ENCODE data around the gene PRKCH.

DNA sequence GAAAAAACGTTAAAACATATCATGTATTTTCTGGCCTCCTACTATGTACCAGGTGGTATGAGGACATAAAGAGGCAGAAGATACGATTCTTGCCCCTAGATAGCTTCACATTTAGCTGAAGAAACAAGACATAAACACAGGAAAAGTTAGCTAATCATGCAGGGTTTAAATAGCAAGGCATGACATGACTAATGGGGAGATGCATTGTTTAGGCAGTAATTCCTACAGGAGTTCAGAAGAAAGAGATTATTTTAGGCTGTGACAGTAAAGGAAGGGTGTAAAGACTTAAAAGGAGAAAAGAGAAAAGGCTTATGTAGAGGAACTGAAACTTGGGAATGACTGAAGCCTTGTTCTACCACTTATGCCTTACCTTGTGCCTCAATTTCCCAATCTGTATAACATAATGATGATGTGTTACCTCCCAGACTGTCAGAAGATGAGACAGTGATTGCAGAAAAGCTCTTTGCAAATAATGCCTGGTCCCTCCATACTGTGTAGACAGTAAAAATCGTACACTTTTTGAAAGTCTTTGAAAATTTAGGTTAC is 44.4 kb downstream of the PRKCH start:
- TF ChIP-seq, protein P1, sequence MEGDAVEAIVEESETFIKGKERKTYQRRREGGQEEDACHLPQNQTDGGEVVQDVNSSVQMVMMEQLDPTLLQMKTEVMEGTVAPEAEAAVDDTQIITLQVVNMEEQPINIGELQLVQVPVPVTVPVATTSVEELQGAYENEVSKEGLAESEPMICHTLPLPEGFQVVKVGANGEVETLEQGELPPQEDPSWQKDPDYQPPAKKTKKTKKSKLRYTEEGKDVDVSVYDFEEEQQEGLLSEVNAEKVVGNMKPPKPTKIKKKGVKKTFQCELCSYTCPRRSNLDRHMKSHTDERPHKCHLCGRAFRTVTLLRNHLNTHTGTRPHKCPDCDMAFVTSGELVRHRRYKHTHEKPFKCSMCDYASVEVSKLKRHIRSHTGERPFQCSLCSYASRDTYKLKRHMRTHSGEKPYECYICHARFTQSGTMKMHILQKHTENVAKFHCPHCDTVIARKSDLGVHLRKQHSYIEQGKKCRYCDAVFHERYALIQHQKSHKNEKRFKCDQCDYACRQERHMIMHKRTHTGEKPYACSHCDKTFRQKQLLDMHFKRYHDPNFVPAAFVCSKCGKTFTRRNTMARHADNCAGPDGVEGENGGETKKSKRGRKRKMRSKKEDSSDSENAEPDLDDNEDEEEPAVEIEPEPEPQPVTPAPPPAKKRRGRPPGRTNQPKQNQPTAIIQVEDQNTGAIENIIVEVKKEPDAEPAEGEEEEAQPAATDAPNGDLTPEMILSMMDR (IDR thresholded peaks at IDR 0.05; ENCODE audit: poor library complexity, severe bottlenecking) = no peak
- TF ChIP-seq, protein P2, sequence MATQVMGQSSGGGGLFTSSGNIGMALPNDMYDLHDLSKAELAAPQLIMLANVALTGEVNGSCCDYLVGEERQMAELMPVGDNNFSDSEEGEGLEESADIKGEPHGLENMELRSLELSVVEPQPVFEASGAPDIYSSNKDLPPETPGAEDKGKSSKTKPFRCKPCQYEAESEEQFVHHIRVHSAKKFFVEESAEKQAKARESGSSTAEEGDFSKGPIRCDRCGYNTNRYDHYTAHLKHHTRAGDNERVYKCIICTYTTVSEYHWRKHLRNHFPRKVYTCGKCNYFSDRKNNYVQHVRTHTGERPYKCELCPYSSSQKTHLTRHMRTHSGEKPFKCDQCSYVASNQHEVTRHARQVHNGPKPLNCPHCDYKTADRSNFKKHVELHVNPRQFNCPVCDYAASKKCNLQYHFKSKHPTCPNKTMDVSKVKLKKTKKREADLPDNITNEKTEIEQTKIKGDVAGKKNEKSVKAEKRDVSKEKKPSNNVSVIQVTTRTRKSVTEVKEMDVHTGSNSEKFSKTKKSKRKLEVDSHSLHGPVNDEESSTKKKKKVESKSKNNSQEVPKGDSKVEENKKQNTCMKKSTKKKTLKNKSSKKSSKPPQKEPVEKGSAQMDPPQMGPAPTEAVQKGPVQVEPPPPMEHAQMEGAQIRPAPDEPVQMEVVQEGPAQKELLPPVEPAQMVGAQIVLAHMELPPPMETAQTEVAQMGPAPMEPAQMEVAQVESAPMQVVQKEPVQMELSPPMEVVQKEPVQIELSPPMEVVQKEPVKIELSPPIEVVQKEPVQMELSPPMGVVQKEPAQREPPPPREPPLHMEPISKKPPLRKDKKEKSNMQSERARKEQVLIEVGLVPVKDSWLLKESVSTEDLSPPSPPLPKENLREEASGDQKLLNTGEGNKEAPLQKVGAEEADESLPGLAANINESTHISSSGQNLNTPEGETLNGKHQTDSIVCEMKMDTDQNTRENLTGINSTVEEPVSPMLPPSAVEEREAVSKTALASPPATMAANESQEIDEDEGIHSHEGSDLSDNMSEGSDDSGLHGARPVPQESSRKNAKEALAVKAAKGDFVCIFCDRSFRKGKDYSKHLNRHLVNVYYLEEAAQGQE (IDR thresholded peaks at IDR 0.05; ENCODE audit: borderline replicate concordance) = no peak
- no peak for TF ChIP-seq EP300 (conservative IDR thresholded peaks at IDR 0.05; ENCODE audit: poor library complexity, severe bottlenecking)
